Activated B cell treated with CpG ODN at 0.5 μM for 24 hours (primary cell): ENCODE measurements around the gene ECI1. TPM values are rescaled to one million over a fixed set of nuclear protein-coding genes. Genes with fewer than 3 reads are reported as not detected.

ENCODE experiments used
- ATAC-seq: fragments of 200-7000 bp; cut with Tn5 transposase; one replicate; pipeline ENCODE4 v1.10.0; 2021; ENCODE audit warnings: low read depth, mild to moderate bottlenecking, moderate library complexity
- CTCF ChIA-PET: fragments of 350-600 bp; sonication (Branson Sonifier 250); formaldehyde crosslinking; loops from one replicate; lab custom pipeline; 2021; ENCODE audit warnings: antibody characterized with exemption; lab: Charles Lee
- POLR2A ChIA-PET: fragments of 350-600 bp; sonication (Branson Sonifier 250); formaldehyde crosslinking; loops from one replicate; lab custom pipeline; 2021; ENCODE audit warnings: antibody characterized with exemption; lab: Charles Lee
- DNase-seq: peaks from one replicate; pipeline ENCODE4 v3.0.0; 2022
- H3K27ac Mint-ChIP-seq: one replicate; pipeline ENCODE4 v1.8.0; 2020; ENCODE audit warnings: mixed read lengths
- H3K27me3 Mint-ChIP-seq: one replicate; pipeline ENCODE4 v1.8.0; 2021; ENCODE audit warnings: mixed read lengths
- H3K36me3 Mint-ChIP-seq: one replicate; pipeline ENCODE4 v1.8.0; 2021; ENCODE audit warnings: low read depth, mixed read lengths
- H3K4me1 Mint-ChIP-seq: one replicate; pipeline ENCODE4 v1.8.0; 2021; ENCODE audit warnings: mixed read lengths
- H3K4me3 Mint-ChIP-seq: one replicate; pipeline ENCODE4 v1.8.0; 2020; ENCODE audit warnings: mild to moderate bottlenecking, mixed read lengths
- H3K9me3 Mint-ChIP-seq: one replicate; pipeline ENCODE4 v1.8.0; 2020; ENCODE audit warnings: mixed read lengths
- intact Hi-C: fragments of 100-400 bp; cut with micrococcal nuclease; formaldehyde crosslinking; loops from one replicate; pipeline ENCODE4 v1.15.1; 2024
- total RNA-seq: library from RNA; stranded (reverse); gene quantifications from 2 replicates; pipeline ENCODE4 v1.2.3, GENCODE V29; 2022
- TF ChIP-seq, protein P1 (sequence below): fragments of 200-600 bp; IDR thresholded peaks from one replicate; pipeline ENCODE4 v1.8.0; 2022; ENCODE audit warnings: antibody characterized with exemption, mild to moderate bottlenecking

ECI1 gene
- total RNA-seq, 1 donor from 2014 or later: 38.1 TPM

DNA sequence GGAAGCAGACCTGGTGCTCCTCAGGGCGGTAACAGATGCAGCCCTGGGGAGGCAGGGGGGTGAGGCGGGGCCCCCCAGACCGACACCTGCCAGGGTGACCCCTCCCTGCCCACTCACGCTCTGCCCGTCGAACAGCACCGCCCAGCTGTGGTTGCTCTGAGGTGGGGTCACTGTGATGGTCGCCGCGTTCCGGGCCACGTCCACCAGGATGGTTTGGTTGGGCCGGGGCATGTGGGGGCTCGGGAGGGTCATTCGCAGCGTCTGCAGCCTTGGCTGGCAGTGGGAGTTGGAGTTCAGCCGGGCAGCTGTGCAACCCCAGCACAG is 41.4 kb downstream of the ECI1 start:
- POLR2A ChIA-PET: interaction anchor here (0.6 to 1.4 kb wide), 2 partner anchors 222 to 531 kb away, joined by 3 read pairs; no protein-coding TSS in a partner anchor
- ATAC-seq (no peak), DNase-seq (no peak)
- Mint-ChIP-seq H3K4me3 (no peak overlapping the region), H3K27ac (no peak overlapping the region), H3K9me3 (no peaks in the 10 kb centered on the region), H3K4me1 (peaks cover 26% of the 10 kb centered on the region), H3K36me3 (peaks cover 27% of the 10 kb centered on the region), H3K27me3 (no peaks in the 10 kb centered on the region)
- intact Hi-C loops: no loop called here
- TF ChIP-seq, protein P1, sequence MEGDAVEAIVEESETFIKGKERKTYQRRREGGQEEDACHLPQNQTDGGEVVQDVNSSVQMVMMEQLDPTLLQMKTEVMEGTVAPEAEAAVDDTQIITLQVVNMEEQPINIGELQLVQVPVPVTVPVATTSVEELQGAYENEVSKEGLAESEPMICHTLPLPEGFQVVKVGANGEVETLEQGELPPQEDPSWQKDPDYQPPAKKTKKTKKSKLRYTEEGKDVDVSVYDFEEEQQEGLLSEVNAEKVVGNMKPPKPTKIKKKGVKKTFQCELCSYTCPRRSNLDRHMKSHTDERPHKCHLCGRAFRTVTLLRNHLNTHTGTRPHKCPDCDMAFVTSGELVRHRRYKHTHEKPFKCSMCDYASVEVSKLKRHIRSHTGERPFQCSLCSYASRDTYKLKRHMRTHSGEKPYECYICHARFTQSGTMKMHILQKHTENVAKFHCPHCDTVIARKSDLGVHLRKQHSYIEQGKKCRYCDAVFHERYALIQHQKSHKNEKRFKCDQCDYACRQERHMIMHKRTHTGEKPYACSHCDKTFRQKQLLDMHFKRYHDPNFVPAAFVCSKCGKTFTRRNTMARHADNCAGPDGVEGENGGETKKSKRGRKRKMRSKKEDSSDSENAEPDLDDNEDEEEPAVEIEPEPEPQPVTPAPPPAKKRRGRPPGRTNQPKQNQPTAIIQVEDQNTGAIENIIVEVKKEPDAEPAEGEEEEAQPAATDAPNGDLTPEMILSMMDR: no peak
- CTCF ChIA-PET: no interaction called here

DNA sequence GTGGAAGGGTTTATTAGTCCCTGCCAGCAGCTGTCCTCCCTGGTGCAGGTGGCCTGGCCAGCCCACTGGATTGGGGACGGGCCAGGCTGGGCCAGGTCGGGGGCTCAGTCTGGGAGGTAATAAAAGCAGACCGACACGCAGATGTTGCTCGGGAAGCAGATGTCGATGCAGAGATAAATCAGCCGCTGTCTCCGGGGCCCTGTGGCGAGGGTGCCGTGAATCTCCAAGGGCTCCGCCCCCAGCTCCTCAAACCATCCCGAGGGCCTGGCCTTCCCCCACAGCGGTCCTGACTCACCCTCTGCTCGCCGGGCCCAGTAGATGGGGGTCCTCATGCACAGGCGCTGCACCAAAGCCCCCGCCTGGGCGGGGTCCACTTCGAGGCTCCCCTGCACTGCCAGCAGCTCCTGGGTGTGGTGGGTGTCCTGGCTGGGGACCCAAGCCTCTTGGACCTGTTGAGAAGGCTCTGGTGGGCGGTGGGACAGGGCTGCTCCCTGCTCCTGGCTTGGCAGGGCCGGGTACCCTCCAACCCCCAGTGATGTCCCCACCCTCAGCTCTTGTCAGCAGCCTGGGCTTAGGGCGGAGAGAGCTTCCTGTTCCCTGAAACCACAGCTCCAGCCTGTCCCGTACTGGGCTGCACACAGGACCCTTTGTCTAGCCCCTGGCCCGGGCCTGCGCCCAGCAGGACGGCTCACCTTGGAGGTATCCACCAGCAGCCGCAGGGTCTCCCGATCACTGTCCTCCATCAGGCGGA is 42.0 kb downstream of the ECI1 start:
- H3K9me3 Mint-ChIP-seq: no peaks in the 10 kb centered on the region
- DNase-seq (no peak), ATAC-seq (no peak)
- intact Hi-C loops: loop anchor here (5.0 kb wide), 1 partner anchor 202 kb away; the partner anchor contains the start of gene ZNF598
- H3K27me3 Mint-ChIP-seq: no peaks in the 10 kb centered on the region
- ChIA-PET POLR2A (interaction anchor here (0.6 kb wide), 1 partner anchor 532 kb away, joined by 3 read pairs; no protein-coding TSS in a partner anchor), CTCF (no interaction called here)
- TF ChIP-seq, protein P1: no peak
- H3K4me1 Mint-ChIP-seq: peaks cover 29% of the 10 kb centered on the region
- H3K4me3 Mint-ChIP-seq: no peak overlapping the region
- H3K36me3 Mint-ChIP-seq: peaks cover 27% of the 10 kb centered on the region
- H3K27ac Mint-ChIP-seq: no peak overlapping the region

DNA sequence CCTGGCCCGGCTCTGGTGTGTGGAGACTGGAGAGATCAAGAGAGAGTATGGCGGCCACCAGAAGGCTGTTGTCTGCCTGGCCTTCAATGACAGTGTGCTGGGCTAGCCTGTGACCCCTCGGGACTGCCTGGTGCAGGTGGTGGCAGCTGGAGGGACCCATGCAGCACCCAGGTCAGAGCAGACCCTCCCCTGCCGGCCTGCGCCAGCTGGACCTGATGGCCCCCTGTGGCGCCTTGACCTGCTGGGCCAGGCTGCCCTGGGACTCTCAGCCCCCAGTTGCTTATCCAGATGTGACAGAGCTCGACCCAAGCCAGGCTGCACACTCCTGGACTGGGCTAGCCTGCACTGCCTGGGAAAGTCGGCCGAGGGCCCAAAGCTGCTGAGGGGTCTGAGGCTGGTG is 42.6 kb downstream of the ECI1 start:
- POLR2A ChIA-PET: interaction anchor here (0.9 kb wide), 1 partner anchor 53 kb away, joined by 3 read pairs; no protein-coding TSS in a partner anchor

DNA sequence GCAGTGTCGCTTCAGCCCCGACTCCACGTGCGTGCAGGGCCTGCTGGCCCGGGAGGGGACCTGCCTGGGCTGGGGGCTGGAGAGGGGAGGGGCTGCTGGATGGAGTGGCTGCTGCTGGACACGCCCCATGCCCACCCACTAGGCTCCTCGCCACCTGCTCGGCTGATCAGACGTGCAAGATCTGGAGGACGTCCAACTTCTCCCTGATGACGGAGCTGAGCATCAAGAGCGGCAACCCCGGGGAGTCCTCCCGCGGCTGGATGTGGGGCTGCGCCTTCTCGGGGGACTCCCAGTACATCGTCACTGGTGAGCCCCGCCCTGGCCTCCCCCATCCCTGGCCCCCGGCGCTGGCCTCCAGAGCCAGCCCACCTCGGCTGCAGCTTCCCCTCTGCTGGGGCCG is 43.1 kb downstream of the ECI1 start:
- no peak overlapping the region for H3K27ac Mint-ChIP-seq
- H3K4me1 Mint-ChIP-seq: peaks cover 28% of the 10 kb centered on the region
- CTCF ChIA-PET: no interaction called here
- no peaks in the 10 kb centered on the region for H3K27me3 Mint-ChIP-seq
- peaks cover 27% of the 10 kb centered on the region for H3K36me3 Mint-ChIP-seq
- POLR2A ChIA-PET: interaction anchor here (0.9 kb wide), 1 partner anchor 52 kb away, joined by 3 read pairs; no protein-coding TSS in a partner anchor
- ATAC-seq (no peak), DNase-seq (no peak)
- H3K4me3 Mint-ChIP-seq: no peak overlapping the region
- H3K9me3 Mint-ChIP-seq: no peaks in the 10 kb centered on the region
- intact Hi-C loops: loop anchor here (5.0 kb wide), 1 partner anchor 201 kb away; the partner anchor contains the start of gene ZNF598
- TF ChIP-seq, protein P1: no peak

More for the DNA sequence above, 42.6 kb downstream of the ECI1 start:
- no peak overlapping the region for H3K27ac Mint-ChIP-seq
- no peaks in the 10 kb centered on the region for H3K9me3 Mint-ChIP-seq
- intact Hi-C loops: loop anchor here (5.0 kb wide), 1 partner anchor 201 kb away; the partner anchor contains the start of gene ZNF598
- CTCF ChIA-PET: no interaction called here
- peaks cover 27% of the 10 kb centered on the region for H3K36me3 Mint-ChIP-seq
- no peak for ATAC-seq
- H3K27me3 Mint-ChIP-seq: no peaks in the 10 kb centered on the region
- no peak overlapping the region for H3K4me3 Mint-ChIP-seq
- TF ChIP-seq, protein P1: no peak
- no peak for DNase-seq
- H3K4me1 Mint-ChIP-seq: peaks cover 31% of the 10 kb centered on the region

DNA sequence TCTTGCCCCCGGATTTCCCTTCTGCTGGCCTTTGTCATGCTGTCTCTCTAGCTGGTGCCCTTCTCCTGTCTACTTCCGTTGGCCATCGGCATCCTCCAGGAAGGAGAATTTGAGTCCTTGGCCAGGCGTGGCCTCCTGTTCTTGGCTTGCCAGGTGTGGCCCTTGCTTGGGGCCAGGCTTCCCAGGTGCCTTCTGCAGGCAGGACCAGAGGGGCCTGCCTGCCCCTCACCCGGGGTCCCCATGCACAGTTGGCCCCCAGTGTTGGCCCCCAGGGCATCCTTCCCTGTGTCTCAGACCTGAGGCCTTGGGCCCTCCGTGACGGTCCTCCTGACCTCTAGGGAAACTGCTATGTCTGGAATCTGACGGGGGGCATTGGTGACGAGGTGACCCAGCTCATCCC is 43.5 kb downstream of the ECI1 start:
- TF ChIP-seq, protein P1: no peak
- no peaks in the 10 kb centered on the region for H3K27me3 Mint-ChIP-seq
- POLR2A ChIA-PET: interaction anchor here (0.9 to 5.8 kb wide), 2 partner anchors 52 to 54 kb away, joined by 3 to 62 read pairs; partner anchors contain the start of gene TRAF7
- intact Hi-C loops: loop anchor here (5.0 kb wide), 1 partner anchor 201 kb away; the partner anchor contains the start of gene ZNF598
- ATAC-seq (no peak), DNase-seq (no peak)
- CTCF ChIA-PET: no interaction called here
- no peak overlapping the region for H3K27ac Mint-ChIP-seq
- peaks cover 25% of the 10 kb centered on the region for H3K4me1 Mint-ChIP-seq
- H3K36me3 Mint-ChIP-seq: peaks cover 27% of the 10 kb centered on the region
- no peaks in the 10 kb centered on the region for H3K9me3 Mint-ChIP-seq
- H3K4me3 Mint-ChIP-seq: no peak overlapping the region
